Esophagus squamous epithelium (tissue), 4 donors: ENCODE data around the gene PRAME.

ENCODE experiments used
- CTCF ChIP-seq, 6 experiments: fragments of 450-650 bp in 4 of 6; fragments of 200-600 bp in 2 of 6; sonication (generic) in 2 of 6; IDR thresholded peaks; one replicate each; pipeline ENCODE4 v1.5.1; 2016 to 2019; ENCODE audit warnings: antibody characterized with exemption in 6 of 6, mild to moderate bottlenecking in 4 of 6, moderate library complexity in 4 of 6
- POLR2A ChIP-seq, 4 donors: fragments of 450-650 bp; IDR thresholded peaks; one replicate each; pipeline ENCODE4 v1.6.1; 2017; ENCODE audit warnings: antibody characterized with exemption in 4 of 4, mild to moderate bottlenecking in 4 of 4, moderate library complexity in 3 of 4

- no peak for TF ChIP-seq POLR2A (IDR thresholded peaks at IDR 0.05)
- TF ChIP-seq CTCF (IDR thresholded peaks at IDR 0.05), result no peak
Measured at GRCh38 chr22:22554587-22555284, 4.3 kb downstream of the PRAME start.
